HepG2 (cell line): ENCODE data around the gene KIF3C. TPM values are rescaled to one million over a fixed set of nuclear protein-coding genes. Genes with fewer than 3 reads are reported as not detected.
A peak's percentile ranks its signal among the peaks of the same experiment; 100 is the strongest.

ENCODE experiments used
- ESRRA ChIP-seq: sonication (generic); formaldehyde crosslinking; IDR thresholded peaks from 2 replicates; pipeline ENCODE4 v1.5.1; 2020; ENCODE audit warnings: mild to moderate bottlenecking, low read depth, missing genetic modification reagents
- FOXK2 ChIP-seq: fragments of 450-650 bp; IDR thresholded peaks from 2 replicates; pipeline ENCODE4 v1.6.1; 2016
- GLMP ChIP-seq: sonication (generic); formaldehyde crosslinking; IDR thresholded peaks from 2 replicates; pipeline ENCODE4 v1.9.0; 2021; ENCODE audit warnings: missing genetic modification reagents, mild to moderate bottlenecking, borderline replicate concordance
- HES4 ChIP-seq: sonication (generic); formaldehyde crosslinking; IDR thresholded peaks from 2 replicates; pipeline ENCODE4 v1.9.0; 2021; ENCODE audit warnings: mild to moderate bottlenecking, missing genetic modification reagents, borderline replicate concordance
- IKZF4 ChIP-seq: sonication (generic); formaldehyde crosslinking; IDR thresholded peaks from 2 replicates; pipeline ENCODE4 v1.5.1; 2020; ENCODE audit warnings: borderline replicate concordance, mild to moderate bottlenecking, low read depth, missing genetic modification reagents; ENCODE audit errors: not compliant biosample characterization
- KAT2B ChIP-seq: fragments of 150-350 bp; IDR thresholded peaks from 2 replicates; pipeline ENCODE4 v1.6.1; 2014; ENCODE audit warnings: low read depth, low read length, borderline replicate concordance
- KMT2B ChIP-seq: IDR thresholded peaks from 2 replicates; pipeline ENCODE4 v1.6.1; 2016; ENCODE audit warnings: missing genetic modification reagents, missing compliant biosample characterization
- NBN ChIP-seq: fragments of 450-650 bp; conservative IDR thresholded peaks from 2 replicates; pipeline ENCODE4 v1.6.1; 2017
- NFYB ChIP-seq: sonication (generic); formaldehyde crosslinking; IDR thresholded peaks from 2 replicates; pipeline ENCODE4 v1.4.0; 2020; ENCODE audit warnings: missing genetic modification reagents
- NKX3-1 ChIP-seq: sonication (generic); formaldehyde crosslinking; IDR thresholded peaks from 2 replicates; pipeline ENCODE4 v1.5.0; 2020; ENCODE audit warnings: missing genetic modification reagents
- PCBP2 ChIP-seq: fragments of 200-400 bp; formaldehyde crosslinking; optimal IDR thresholded peaks from 2 replicates; pipeline ENCODE3; 2018; ENCODE audit warnings: low read length, low read depth; ENCODE audit not compliant: poor library complexity, severe bottlenecking
- SIX1 ChIP-seq: sonication (generic); formaldehyde crosslinking; IDR thresholded peaks from 2 replicates; pipeline ENCODE4 v1.4.0; 2020; ENCODE audit warnings: missing genetic modification reagents, borderline replicate concordance
- ZC3H13 ChIP-seq: sonication (generic); formaldehyde crosslinking; IDR thresholded peaks from 2 replicates; pipeline ENCODE4 v1.8.1; 2023; ENCODE audit warnings: mild to moderate bottlenecking, missing genetic modification reagents, moderate library complexity
- ZFX ChIP-seq: sonication (generic); formaldehyde crosslinking; IDR thresholded peaks from 2 replicates; pipeline ENCODE4 v1.4.0; 2020; ENCODE audit warnings: mild to moderate bottlenecking, low read depth, missing genetic modification reagents, moderate library complexity
- ZNF251 ChIP-seq: sonication (generic); formaldehyde crosslinking; IDR thresholded peaks from 2 replicates; pipeline ENCODE4 v1.9.0; 2021; ENCODE audit warnings: mild to moderate bottlenecking, missing genetic modification reagents
- ZNF292 ChIP-seq: sonication (generic); formaldehyde crosslinking; IDR thresholded peaks from 2 replicates; pipeline ENCODE4 v1.8.1; 2022; ENCODE audit warnings: mild to moderate bottlenecking, low read depth, missing genetic modification reagents, borderline replicate concordance
- ZNF670 ChIP-seq: sonication (generic); formaldehyde crosslinking; IDR thresholded peaks from 2 replicates; pipeline ENCODE4 v1.8.0; 2022; ENCODE audit warnings: mild to moderate bottlenecking, missing genetic modification reagents, borderline replicate concordance
- ZSCAN25 ChIP-seq: sonication (generic); formaldehyde crosslinking; IDR thresholded peaks from 2 replicates; pipeline ENCODE4 v1.8.0; 2022; ENCODE audit warnings: mild to moderate bottlenecking, missing genetic modification reagents
- polyA plus RNA-seq, 8 experiments: library from polyadenylated mRNA; depleted of rRNA in 3 of 8; stranded (reverse) in 7 of 8; unstranded in 1 of 8; fragments of >200 nt; fragmentation: Illumina TruSeq in 4 of 8; extraction: Trizol in 4 of 8; gene quantifications; 2 replicates each; pipeline versions ENCODE4 v1.2.1 to v1.2.3, GENCODE V29; 2011 to 2016; ENCODE audit warnings: low read depth in 4 of 8, missing spikeins in 1 of 8, mixed read lengths in 1 of 8; ENCODE audit not compliant: insufficient read depth in 1 of 8
- total RNA-seq, 5 experiments: library from RNA; depleted of rRNA; stranded (reverse); fragments of >200 nt; fragmentation: Illumina TruSeq; extraction: Trizol; gene quantifications; 2 replicates each; pipeline ENCODE4 v1.2.3, GENCODE V29; 2016; ENCODE audit warnings: low read depth in 1 of 5
- TF ChIP-seq, protein P1 (sequence below): sonication (generic); formaldehyde crosslinking; IDR thresholded peaks from 2 replicates; pipeline ENCODE4 v1.5.0; 2020; ENCODE audit warnings: mild to moderate bottlenecking, missing genetic modification reagents
- TF ChIP-seq, protein P2 (sequence below): sonication (generic); formaldehyde crosslinking; IDR thresholded peaks from 2 replicates; pipeline ENCODE4 v1.4.0; 2020; ENCODE audit warnings: missing genetic modification reagents, borderline replicate concordance
- TF ChIP-seq, protein P3 (sequence below): sonication (generic); formaldehyde crosslinking; conservative IDR thresholded peaks from 2 replicates; pipeline ENCODE4 v1.4.0; 2020; ENCODE audit warnings: missing genetic modification reagents
- TF ChIP-seq, protein P4 (sequence below): sonication (generic); formaldehyde crosslinking; IDR thresholded peaks from 2 replicates; pipeline ENCODE4 v1.8.1; 2023; ENCODE audit warnings: mild to moderate bottlenecking, moderate library complexity, missing genetic modification reagents

Gene KIF3C
- total and polyA plus RNA-seq, 2 of the 13 experiments (the other 11 are each of a cell fraction or from before 2014, with no cell fraction given): 3.6 to 4.9 TPM

- TF ChIP-seq, protein P1, sequence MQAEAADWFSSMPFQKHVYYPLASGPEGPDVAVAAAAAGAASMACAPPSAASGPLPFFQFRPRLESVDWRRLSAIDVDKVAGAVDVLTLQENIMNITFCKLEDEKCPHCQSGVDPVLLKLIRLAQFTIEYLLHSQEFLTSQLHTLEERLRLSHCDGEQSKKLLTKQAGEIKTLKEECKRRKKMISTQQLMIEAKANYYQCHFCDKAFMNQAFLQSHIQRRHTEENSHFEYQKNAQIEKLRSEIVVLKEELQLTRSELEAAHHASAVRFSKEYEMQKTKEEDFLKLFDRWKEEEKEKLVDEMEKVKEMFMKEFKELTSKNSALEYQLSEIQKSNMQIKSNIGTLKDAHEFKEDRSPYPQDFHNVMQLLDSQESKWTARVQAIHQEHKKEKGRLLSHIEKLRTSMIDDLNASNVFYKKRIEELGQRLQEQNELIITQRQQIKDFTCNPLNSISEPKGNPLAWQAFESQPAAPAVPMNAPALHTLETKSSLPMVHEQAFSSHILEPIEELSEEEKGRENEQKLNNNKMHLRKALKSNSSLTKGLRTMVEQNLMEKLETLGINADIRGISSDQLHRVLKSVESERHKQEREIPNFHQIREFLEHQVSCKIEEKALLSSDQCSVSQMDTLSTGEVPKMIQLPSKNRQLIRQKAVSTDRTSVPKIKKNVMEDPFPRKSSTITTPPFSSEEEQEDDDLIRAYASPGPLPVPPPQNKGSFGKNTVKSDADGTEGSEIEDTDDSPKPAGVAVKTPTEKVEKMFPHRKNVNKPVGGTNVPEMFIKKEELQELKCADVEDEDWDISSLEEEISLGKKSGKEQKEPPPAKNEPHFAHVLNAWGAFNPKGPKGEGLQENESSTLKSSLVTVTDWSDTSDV (CRISPR knock-in tag): peak; percentile 48; the same call in 1 of the 2 replicates
- TF ChIP-seq HES4 (CRISPR knock-in tag) (no peak), ZNF251 (CRISPR knock-in tag) (no peak), SIX1 (CRISPR knock-in tag) (no peak), NBN (no peak), ZC3H13 (CRISPR knock-in tag) (no peak), GLMP (CRISPR knock-in tag) (no peak), NKX3-1 (no peak), FOXK2 (no peak), ZNF670 (CRISPR knock-in tag) (no peak), ZNF292 (0 out of 2 replicates have a peak, but pooled peaks have one; percentile 27), NFYB (0 out of 2 replicates have a peak, but pooled peaks have one; percentile 43), ZSCAN25 (CRISPR knock-in tag) (0 out of 2 replicates have a peak, but pooled peaks have one; percentile 27), ESRRA (CRISPR knock-in tag) (no peak), KAT2B (no peak), ZFX (CRISPR knock-in tag) (peak; percentile 46), IKZF4 (no peak), KMT2B (CRISPR knock-in tag) (no peak), PCBP2 (no peak)
- TF ChIP-seq, protein P2, sequence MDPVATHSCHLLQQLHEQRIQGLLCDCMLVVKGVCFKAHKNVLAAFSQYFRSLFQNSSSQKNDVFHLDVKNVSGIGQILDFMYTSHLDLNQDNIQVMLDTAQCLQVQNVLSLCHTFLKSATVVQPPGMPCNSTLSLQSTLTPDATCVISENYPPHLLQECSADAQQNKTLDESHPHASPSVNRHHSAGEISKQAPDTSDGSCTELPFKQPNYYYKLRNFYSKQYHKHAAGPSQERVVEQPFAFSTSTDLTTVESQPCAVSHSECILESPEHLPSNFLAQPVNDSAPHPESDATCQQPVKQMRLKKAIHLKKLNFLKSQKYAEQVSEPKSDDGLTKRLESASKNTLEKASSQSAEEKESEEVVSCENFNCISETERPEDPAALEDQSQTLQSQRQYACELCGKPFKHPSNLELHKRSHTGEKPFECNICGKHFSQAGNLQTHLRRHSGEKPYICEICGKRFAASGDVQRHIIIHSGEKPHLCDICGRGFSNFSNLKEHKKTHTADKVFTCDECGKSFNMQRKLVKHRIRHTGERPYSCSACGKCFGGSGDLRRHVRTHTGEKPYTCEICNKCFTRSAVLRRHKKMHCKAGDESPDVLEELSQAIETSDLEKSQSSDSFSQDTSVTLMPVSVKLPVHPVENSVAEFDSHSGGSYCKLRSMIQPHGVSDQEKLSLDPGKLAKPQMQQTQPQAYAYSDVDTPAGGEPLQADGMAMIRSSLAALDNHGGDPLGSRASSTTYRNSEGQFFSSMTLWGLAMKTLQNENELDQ (CRISPR knock-in tag): no peak
- TF ChIP-seq, protein P3, sequence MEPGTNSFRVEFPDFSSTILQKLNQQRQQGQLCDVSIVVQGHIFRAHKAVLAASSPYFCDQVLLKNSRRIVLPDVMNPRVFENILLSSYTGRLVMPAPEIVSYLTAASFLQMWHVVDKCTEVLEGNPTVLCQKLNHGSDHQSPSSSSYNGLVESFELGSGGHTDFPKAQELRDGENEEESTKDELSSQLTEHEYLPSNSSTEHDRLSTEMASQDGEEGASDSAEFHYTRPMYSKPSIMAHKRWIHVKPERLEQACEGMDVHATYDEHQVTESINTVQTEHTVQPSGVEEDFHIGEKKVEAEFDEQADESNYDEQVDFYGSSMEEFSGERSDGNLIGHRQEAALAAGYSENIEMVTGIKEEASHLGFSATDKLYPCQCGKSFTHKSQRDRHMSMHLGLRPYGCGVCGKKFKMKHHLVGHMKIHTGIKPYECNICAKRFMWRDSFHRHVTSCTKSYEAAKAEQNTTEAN (CRISPR knock-in tag): no peak
- TF ChIP-seq, protein P4, sequence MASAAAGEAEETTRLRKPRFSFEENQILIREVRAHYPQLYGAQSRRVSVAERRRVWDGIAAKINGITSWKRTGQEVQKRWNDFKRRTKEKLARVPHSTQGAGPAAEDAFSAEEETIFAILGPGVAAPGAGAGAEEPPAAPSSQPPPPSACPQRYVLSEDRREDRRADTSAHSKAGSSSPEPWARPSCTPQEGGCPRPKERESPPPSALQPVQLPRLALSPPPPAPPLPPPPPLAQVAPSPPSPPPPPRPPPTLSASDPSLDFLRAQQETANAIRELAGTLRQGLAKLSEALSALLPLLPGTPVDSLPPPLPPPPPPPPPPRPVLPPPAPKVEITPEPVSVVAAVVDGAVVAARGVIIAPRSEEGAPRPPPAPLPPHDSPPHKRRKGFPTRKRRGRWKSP (CRISPR knock-in tag): no peak
Observed at GRCh38 chr2:25954199-25954752, 28.0 kb downstream of the KIF3C start (continued).
